ENCODE results near the gene PIP5K1A. TPM values are rescaled to one million over a fixed set of nuclear protein-coding genes. Genes with fewer than 3 reads are reported as not detected.
A peak's percentile ranks its signal among the peaks of the same experiment; 100 is the strongest.
"Not testable (repeated sequence)": the region's sequence is repeated elsewhere in the genome, so short reads cannot be mapped to it uniquely, and the experiment has no call there.

The PIP5K1A gene
- total and polyA plus RNA-seq, 9 of the 15 experiments (the other 6 are each of a cell fraction or from before 2014, with no cell fraction given) = 1.9 to 42.4 (median 18.8) TPM

- BruUV-seq (replicated peaks); H3K27ac ChIP-seq (ENCODE audit: extremely low read depth, low read depth, low read length); ATAC-seq; CTCF ChIA-PET (ENCODE audit: low intra/inter-chr PET ratio); in situ Hi-C loops (cut with MboI); H3K9me3 ChIP-seq (replicated peaks; ENCODE audit: control insufficient read depth, insufficient read depth, low read depth, low read length); FAIRE-seq; H3K4me1 ChIP-seq (replicated peaks in 1 of 2; ENCODE audit: control insufficient read depth in 2 of 2, insufficient read depth in 2 of 2, low read length in 2 of 2); H2AFZ ChIP-seq (ENCODE audit: low read depth, low read length); H3K9ac ChIP-seq (ENCODE audit: insufficient read depth in 1 of 2, low read depth in 2 of 2, low read length in 2 of 2); H3K27me3 ChIP-seq (ENCODE audit: control insufficient read depth in 2 of 2, insufficient read depth in 2 of 2, low read length in 2 of 2); H3K9me1 ChIP-seq (ENCODE audit: control insufficient read depth, insufficient read depth, low read length); H3K4me3 ChIP-seq; H4K20me1 ChIP-seq (replicated peaks; ENCODE audit: control insufficient read depth, insufficient read depth, low read length); DNase-seq (ENCODE audit: extremely low read depth in 1 of 4, low spot score in 3 of 4); intact Hi-C loops (cut with micrococcal nuclease); H3K4me2 ChIP-seq (ENCODE audit: insufficient read depth, low read length): not testable (repeated sequence)
- POLR2A ChIA-PET = interaction anchor here (0.7 to 1.2 kb wide), 2 partner anchors 14 to 134 kb away, joined by 3 read pairs; no protein-coding TSS in a partner anchor
- peaks cover 26% of the 10 kb centered on the region for H3K79me2 ChIP-seq (ENCODE audit: control insufficient read depth, insufficient read depth, low read length)
- peaks cover 50% of the 10 kb centered on the region; the same call in 2 of the 3 replicates for H3K36me3 ChIP-seq (ENCODE audit: control insufficient read depth, insufficient read depth, low read length)
- TF ChIP-seq ZNF121 (CRISPR knock-in tag; conservative IDR thresholded peaks at IDR 0.05) = peak; percentile 20; the same call in 1 of the 2 replicates
- 78% methylated on average over 11 of the region's 12 CpGs for WGBS (ENCODE audit: insufficient coverage, low coverage, missing lambda C conversion rate)
Measured at GRCh38 chr1:151205381-151205965, 7.1 kb downstream of the PIP5K1A start.

- H3K79me2 ChIP-seq (ENCODE audit: control insufficient read depth, insufficient read depth, low read length) = peaks cover 13% of the 10 kb centered on the region
Measured at GRCh38 chr1:151210830-151211229, 12.5 kb downstream of the PIP5K1A start.

More at GRCh38 chr1:151210830-151211229, 12.5 kb downstream of the PIP5K1A start:
- Histone ChIP-seq H3K4me3 (no peak overlapping the region), H3K27me3 (ENCODE audit: control insufficient read depth in 2 of 2, insufficient read depth in 2 of 2, low read length in 2 of 2) (no peaks in the 10 kb centered on the region), H3K9ac (ENCODE audit: insufficient read depth in 1 of 2, low read depth in 2 of 2, low read length in 2 of 2) (no peak overlapping the region), H3K4me2 (ENCODE audit: insufficient read depth, low read length) (no peak overlapping the region), H4K20me1 (replicated peaks; ENCODE audit: control insufficient read depth, insufficient read depth, low read length) (no peaks in the 10 kb centered on the region), H2AFZ (ENCODE audit: low read depth, low read length) (no peak overlapping the region), H3K27ac (ENCODE audit: extremely low read depth, low read depth, low read length) (no peak overlapping the region), H3K36me3 (ENCODE audit: control insufficient read depth, insufficient read depth, low read length) (peaks cover 39% of the 10 kb centered on the region; the same call in 1 of the 3 replicates), H3K9me1 (ENCODE audit: control insufficient read depth, insufficient read depth, low read length) (no peaks in the 10 kb centered on the region), H3K9me3 (replicated peaks; ENCODE audit: control insufficient read depth, insufficient read depth, low read depth, low read length) (no peaks in the 10 kb centered on the region), H3K4me1 (replicated peaks in 1 of 2; ENCODE audit: control insufficient read depth in 2 of 2, insufficient read depth in 2 of 2, low read length in 2 of 2) (peaks cover 0 to 2% of the 10 kb centered on the region in 2 experiments; a peak in 2 of 5 replicates)
- POLR2A ChIA-PET = no interaction called here
- WGBS (ENCODE audit: insufficient coverage, low coverage, missing lambda C conversion rate) = 60% methylated on average over 1 of the region's 1 CpG
- CTCF ChIA-PET (ENCODE audit: low intra/inter-chr PET ratio) = no interaction called here
- intact Hi-C loops (cut with micrococcal nuclease) = no loop called here
- no TSS peak for BruUV-seq (replicated peaks)
- ATAC-seq = no peak
- DNase-seq (ENCODE audit: extremely low read depth in 1 of 4, low spot score in 3 of 4) = no peak
- in situ Hi-C loops (cut with MboI) = no loop called here
- TF ChIP-seq ZNF436 (CRISPR knock-in tag; IDR thresholded peaks at IDR 0.05) (no peak), ATF3 (IDR thresholded peaks at IDR 0.05) (peak; percentile 43; the same call in 1 of the 2 replicates), ATF3 (CRISPR knock-in tag; conservative IDR thresholded peaks at IDR 0.05) (no peak), ATF7 (IDR thresholded peaks at IDR 0.05) (peak; percentile 44; the same call in 1 of the 2 replicates)
- FAIRE-seq = no peak

Data from K562 (cell line).